Osteocyte (in vitro differentiated cells): Measurements from ENCODE around the gene ARHGAP6. TPM values are rescaled to one million over a fixed set of nuclear protein-coding genes. Genes with fewer than 3 reads are reported as not detected.

ENCODE experiments used
- DNase-seq: peaks from one replicate; pipeline ENCODE4 v3.0.0; 2021; ENCODE audit warnings: mixed read lengths; ENCODE audit not compliant: unreplicated experiment; ENCODE audit errors: extremely low spot score
- H3K27ac Mint-ChIP-seq: one replicate; pipeline ENCODE4 v1.8.0; 2021; ENCODE audit warnings: mild to moderate bottlenecking, mixed read lengths; ENCODE audit not compliant: unreplicated experiment
- H3K27me3 Mint-ChIP-seq: one replicate; pipeline ENCODE4 v1.8.0; 2021; ENCODE audit warnings: mixed read lengths; ENCODE audit not compliant: unreplicated experiment
- H3K36me3 Mint-ChIP-seq: one replicate; pipeline ENCODE4 v1.8.0; 2021; ENCODE audit warnings: mixed read lengths; ENCODE audit not compliant: unreplicated experiment
- H3K4me1 Mint-ChIP-seq: one replicate; pipeline ENCODE4 v1.8.0; 2021; ENCODE audit warnings: mixed read lengths; ENCODE audit not compliant: unreplicated experiment
- H3K4me3 Mint-ChIP-seq: one replicate; pipeline ENCODE4 v1.8.0; 2021; ENCODE audit warnings: mild to moderate bottlenecking, moderate library complexity, mixed read lengths; ENCODE audit not compliant: unreplicated experiment
- H3K9me3 Mint-ChIP-seq: one replicate; pipeline ENCODE4 v1.8.0; 2021; ENCODE audit warnings: mixed read lengths; ENCODE audit not compliant: unreplicated experiment
- total RNA-seq: library from RNA; stranded (reverse); gene quantifications from 2 replicates; pipeline ENCODE4 v1.2.1, GENCODE V29; 2021
- TF ChIP-seq, protein P1 (sequence below): fragments of 200-600 bp; sonication (generic); IDR thresholded peaks from 2 replicates; pipeline ENCODE4 v1.5.0; 2021; ENCODE audit warnings: antibody characterized with exemption, mild to moderate bottlenecking, moderate library complexity

Gene ARHGAP6
- total RNA-seq, 1 donor from 2014 or later = 3.5 TPM

DNA sequence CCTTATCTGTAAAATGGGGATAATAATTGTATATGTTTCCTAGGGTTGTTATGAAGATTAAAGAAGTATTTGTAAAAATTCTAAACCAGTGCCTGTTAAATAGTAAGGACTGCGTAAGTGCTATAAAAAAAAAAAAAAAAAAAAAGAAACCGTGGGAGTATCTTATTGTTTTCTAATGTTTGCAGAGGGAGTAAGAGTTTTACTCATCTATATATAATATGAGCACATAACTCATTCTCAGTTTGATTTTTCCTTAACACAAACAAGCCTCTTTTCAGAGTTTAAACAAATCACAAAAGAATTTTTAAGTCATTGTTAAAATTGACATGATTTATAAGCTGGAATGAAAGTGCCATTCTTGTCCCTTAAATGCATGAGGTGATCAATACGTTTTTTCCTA, 267.6 kb downstream of the ARHGAP6 start:
- H3K27me3 Mint-ChIP-seq = no peaks in the 10 kb centered on the region
- TF ChIP-seq, protein P1, sequence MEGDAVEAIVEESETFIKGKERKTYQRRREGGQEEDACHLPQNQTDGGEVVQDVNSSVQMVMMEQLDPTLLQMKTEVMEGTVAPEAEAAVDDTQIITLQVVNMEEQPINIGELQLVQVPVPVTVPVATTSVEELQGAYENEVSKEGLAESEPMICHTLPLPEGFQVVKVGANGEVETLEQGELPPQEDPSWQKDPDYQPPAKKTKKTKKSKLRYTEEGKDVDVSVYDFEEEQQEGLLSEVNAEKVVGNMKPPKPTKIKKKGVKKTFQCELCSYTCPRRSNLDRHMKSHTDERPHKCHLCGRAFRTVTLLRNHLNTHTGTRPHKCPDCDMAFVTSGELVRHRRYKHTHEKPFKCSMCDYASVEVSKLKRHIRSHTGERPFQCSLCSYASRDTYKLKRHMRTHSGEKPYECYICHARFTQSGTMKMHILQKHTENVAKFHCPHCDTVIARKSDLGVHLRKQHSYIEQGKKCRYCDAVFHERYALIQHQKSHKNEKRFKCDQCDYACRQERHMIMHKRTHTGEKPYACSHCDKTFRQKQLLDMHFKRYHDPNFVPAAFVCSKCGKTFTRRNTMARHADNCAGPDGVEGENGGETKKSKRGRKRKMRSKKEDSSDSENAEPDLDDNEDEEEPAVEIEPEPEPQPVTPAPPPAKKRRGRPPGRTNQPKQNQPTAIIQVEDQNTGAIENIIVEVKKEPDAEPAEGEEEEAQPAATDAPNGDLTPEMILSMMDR = no peak
- peaks cover 3% of the 10 kb centered on the region for H3K9me3 Mint-ChIP-seq
- H3K4me1 Mint-ChIP-seq = peaks cover 28% of the 10 kb centered on the region
- no peaks in the 10 kb centered on the region for H3K36me3 Mint-ChIP-seq
- H3K4me3 Mint-ChIP-seq = no peak overlapping the region
- no peak for DNase-seq
- H3K27ac Mint-ChIP-seq = no peak overlapping the region

DNA sequence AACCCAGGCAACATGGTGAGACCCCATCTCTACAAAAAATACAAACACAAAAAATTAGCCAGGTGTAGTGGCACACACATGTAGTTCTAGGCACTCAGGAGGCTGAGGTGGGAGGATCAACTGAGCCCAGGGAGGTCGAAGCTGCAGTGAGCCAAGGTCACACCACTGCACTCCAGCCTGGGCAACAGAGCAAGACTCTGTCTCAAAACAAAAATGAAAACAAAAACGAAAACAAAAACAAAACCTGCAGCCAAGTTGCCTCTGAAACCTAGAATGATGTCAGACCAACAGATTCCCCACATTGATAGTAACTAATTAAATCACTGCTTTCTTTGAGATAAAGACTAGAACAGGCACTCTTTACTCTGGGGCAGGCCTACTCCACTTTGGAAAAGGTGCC, 268.0 kb downstream of the ARHGAP6 start:
- no peaks in the 10 kb centered on the region for H3K27me3 Mint-ChIP-seq
- DNase-seq = no peak
- H3K36me3 Mint-ChIP-seq = no peaks in the 10 kb centered on the region
- H3K4me1 Mint-ChIP-seq = peaks cover 28% of the 10 kb centered on the region
- H3K4me3 Mint-ChIP-seq = no peak overlapping the region
- H3K27ac Mint-ChIP-seq = no peak overlapping the region
- TF ChIP-seq, protein P1 = no peak
- peaks cover 3% of the 10 kb centered on the region for H3K9me3 Mint-ChIP-seq

DNA sequence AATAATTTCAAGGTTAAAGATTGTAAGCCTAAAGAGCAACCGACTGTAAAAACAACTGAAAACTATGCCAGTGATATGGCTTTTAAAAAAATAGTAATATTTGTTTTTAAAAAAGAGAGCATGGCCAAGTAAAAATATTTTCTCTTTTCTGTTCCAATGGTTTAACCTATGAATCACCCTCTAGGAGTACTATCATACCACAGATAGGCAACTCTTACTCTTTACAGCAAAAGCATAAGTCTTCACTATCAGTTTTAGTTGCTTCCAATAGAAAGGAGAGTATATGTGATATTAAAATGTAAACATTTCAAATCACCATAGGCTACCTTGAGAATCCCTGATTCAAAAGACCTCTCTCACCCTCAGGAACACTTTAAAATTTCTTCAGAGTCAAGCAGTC, 269.9 kb downstream of the ARHGAP6 start:
- Mint-ChIP-seq H3K4me1 (peaks cover 28% of the 10 kb centered on the region), H3K27ac (peak overlapping the region; percentile 44), H3K4me3 (no peak overlapping the region), H3K9me3 (peaks cover 3% of the 10 kb centered on the region), H3K36me3 (no peaks in the 10 kb centered on the region), H3K27me3 (no peaks in the 10 kb centered on the region)
- TF ChIP-seq, protein P1 = no peak
- no peak for DNase-seq

DNA sequence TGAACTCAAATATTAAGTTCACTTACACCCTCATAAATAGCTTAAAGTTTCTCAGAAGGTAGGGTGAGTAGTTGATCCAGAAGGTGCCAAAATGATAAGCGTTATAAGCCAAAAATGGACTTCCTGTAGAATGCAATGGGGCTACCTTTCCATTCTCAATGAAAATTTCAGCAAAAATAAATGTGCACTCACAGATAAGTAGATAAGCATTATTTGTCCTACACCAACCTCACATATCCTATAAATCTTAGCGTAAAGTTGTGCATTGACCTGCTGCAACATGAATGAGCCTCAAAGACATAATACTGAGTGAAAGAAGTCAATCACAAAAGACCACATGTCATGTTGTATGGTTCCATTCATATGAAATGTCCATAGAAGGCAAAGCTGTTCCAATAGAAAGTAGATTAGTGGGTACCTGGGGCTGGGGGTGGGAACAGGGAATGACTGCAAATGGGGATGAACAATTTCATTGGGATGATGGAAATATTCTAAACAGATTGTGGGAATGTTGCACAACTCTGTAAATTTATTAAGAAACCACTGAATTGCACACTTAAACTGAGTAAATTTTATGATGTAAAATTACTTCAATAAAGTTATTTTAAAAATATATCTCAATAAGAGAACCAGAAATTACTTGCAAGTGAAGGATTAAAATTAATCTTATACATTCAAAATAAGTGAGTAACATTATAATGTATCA, 271.6 kb downstream of the ARHGAP6 start:
- Mint-ChIP-seq H3K4me1 (peaks cover 20% of the 10 kb centered on the region), H3K36me3 (no peaks in the 10 kb centered on the region), H3K27ac (no peak overlapping the region), H3K27me3 (no peaks in the 10 kb centered on the region), H3K4me3 (no peak overlapping the region), H3K9me3 (peaks cover 10% of the 10 kb centered on the region)
- no peak for DNase-seq
- TF ChIP-seq, protein P1 = no peak

DNA sequence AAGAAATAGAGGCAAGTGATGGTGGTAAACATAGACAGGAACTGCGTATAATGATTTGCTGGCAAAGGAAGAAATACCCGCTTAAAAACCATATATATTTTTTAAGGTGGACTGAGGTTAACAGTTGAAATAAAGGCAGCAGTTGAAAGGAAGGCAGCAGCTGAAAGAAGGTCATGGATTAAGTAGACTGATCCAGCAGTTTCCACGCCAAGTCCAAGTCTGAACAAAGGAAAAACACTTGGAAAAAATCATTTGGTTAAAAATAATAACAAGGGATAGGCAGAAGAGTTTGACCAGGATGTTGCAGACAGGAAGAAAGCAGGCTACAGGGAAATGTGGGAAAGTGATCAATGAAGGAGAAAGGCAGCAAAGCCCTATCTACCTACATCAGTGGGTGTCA, 278.9 kb downstream of the ARHGAP6 start:
- peaks cover 12% of the 10 kb centered on the region for H3K9me3 Mint-ChIP-seq
- H3K4me1 Mint-ChIP-seq = peaks cover 12% of the 10 kb centered on the region
- peak overlapping the region; percentile 75 for H3K27ac Mint-ChIP-seq
- DNase-seq = no peak
- H3K27me3 Mint-ChIP-seq = no peaks in the 10 kb centered on the region
- H3K4me3 Mint-ChIP-seq = no peak overlapping the region
- TF ChIP-seq, protein P1 = no peak
- no peaks in the 10 kb centered on the region for H3K36me3 Mint-ChIP-seq
